ENCODE measurements around the gene LIMK2.

- TF ChIP-seq CTCF (IDR thresholded peaks at IDR 0.05 in 8 of 11, conservative IDR thresholded peaks at IDR 0.05 in 3 of 11), result no peak
- no peak for TF ChIP-seq POLR2A (IDR thresholded peaks at IDR 0.05)
Observed at GRCh38 chr22:31176923-31177322, 35.2 kb upstream of the LIMK2 start.

All from spleen (tissue), 7 donors.